K562 (cell line): ENCODE measurements around the gene MAB21L3. TPM values are rescaled to one million over a fixed set of nuclear protein-coding genes. Genes with fewer than 3 reads are reported as not detected.

Experiments used
- BRCA1 ChIP-seq, 2 experiments: fragments of 450-650 bp in 1 of 2; sonication (generic) in 1 of 2; formaldehyde crosslinking in 1 of 2; IDR thresholded peaks; 2 replicates each; pipeline versions ENCODE4 v1.5.0 to v1.6.1; 2017 to 2020; ENCODE audit warnings: mild to moderate bottlenecking in 1 of 2, missing genetic modification reagents in 1 of 2
- CCNT2 ChIP-seq: IDR thresholded peaks from 2 replicates; pipeline ENCODE4 v1.6.1; 2011; ENCODE audit warnings: borderline replicate concordance, low read depth, mild to moderate bottlenecking, moderate library complexity, mixed read lengths, low read length; ENCODE audit not compliant: insufficient read length; ENCODE audit errors: extremely low read depth
- ELF1 ChIP-seq: fragments of 200-800 bp; sonication (Bioruptor generic); IDR thresholded peaks from 2 replicates; pipeline ENCODE4 v1.6.1; 2016; ENCODE audit warnings: missing genetic modification characterization, missing compliant biosample characterization
- ILF3 ChIP-seq: fragments of 450-650 bp; IDR thresholded peaks from 2 replicates; pipeline ENCODE4 v1.6.1; 2018; ENCODE audit warnings: antibody characterized with exemption, mild to moderate bottlenecking, moderate library complexity, borderline replicate concordance
- L3MBTL2 ChIP-seq: fragments of 450-650 bp; IDR thresholded peaks from 2 replicates; pipeline ENCODE4 v1.6.1; 2016; ENCODE audit warnings: mild to moderate bottlenecking, moderate library complexity
- NR1H2 ChIP-seq: sonication (generic); formaldehyde crosslinking; IDR thresholded peaks from 2 replicates; pipeline ENCODE4 v1.4.0; 2020; ENCODE audit warnings: mild to moderate bottlenecking, missing genetic modification reagents
- PCBP1 ChIP-seq: fragments of 200-400 bp; formaldehyde crosslinking; IDR thresholded peaks from 2 replicates; pipeline ENCODE4 v1.6.1; 2018; ENCODE audit warnings: mild to moderate bottlenecking, low read depth, low read length; ENCODE audit not compliant: poor library complexity, severe bottlenecking
- PHF21A ChIP-seq: fragments of 450-650 bp; IDR thresholded peaks from 2 replicates; pipeline ENCODE4 v1.6.1; 2017; ENCODE audit warnings: low read depth, borderline replicate concordance
- POLR2G ChIP-seq: fragments of 200-400 bp; formaldehyde crosslinking; IDR thresholded peaks from 2 replicates; pipeline ENCODE4 v1.6.1; 2017; ENCODE audit warnings: low read depth, mild to moderate bottlenecking, antibody characterized with exemption, low read length, moderate library complexity
- RBFOX2 ChIP-seq: fragments of 200-400 bp; formaldehyde crosslinking; IDR thresholded peaks from 2 replicates; pipeline ENCODE4 v1.6.1; 2017; ENCODE audit warnings: low read depth, mild to moderate bottlenecking, low read length, moderate library complexity
- TBP ChIP-seq: optimal IDR thresholded peaks from 2 replicates; pipeline ENCODE3; 2011; ENCODE audit warnings: low read depth, low read length, improper control_type of control experiment
- ZKSCAN1 ChIP-seq: fragments of 150-350 bp; IDR thresholded peaks from 2 replicates; pipeline ENCODE4 v1.6.1; 2016; ENCODE audit warnings: low read depth, low read length
- polyA plus RNA-seq, 8 experiments: library from polyadenylated mRNA; depleted of rRNA in 4 of 8; stranded (reverse) in 5 of 8; unstranded in 3 of 8; fragments of >200 nt; fragmentation: Nextera tagmentation in 2 of 8; fragmentation: Illumina TruSeq in 1 of 8; extraction: Ambion mirVana in 2 of 8; extraction: Trizol in 1 of 8; gene quantifications; 2 replicates each; pipeline versions ENCODE4 v1.2.1 to v1.2.3, GENCODE V29; 2011 to 2014; ENCODE audit warnings: inconsistent platforms in 1 of 8, missing spikeins in 1 of 8
- total RNA-seq, 7 experiments: library from RNA; depleted of rRNA in 6 of 7; stranded (reverse); fragments of >200 nt in 6 of 7; fragmentation: Illumina TruSeq in 2 of 7; extraction: Trizol in 2 of 7; gene quantifications; 2 replicates each; pipeline versions ENCODE4 v1.2.1 to v1.2.3, GENCODE V29; 2011 to 2021; ENCODE audit warnings: low replicate concordance in 1 of 7
- TF ChIP-seq, protein P1 (sequence below): fragments of 450-650 bp; IDR thresholded peaks from 2 replicates; pipeline ENCODE4 v1.6.1; 2017; ENCODE audit warnings: antibody characterized with exemption, mild to moderate bottlenecking
- TF ChIP-seq, protein P2 (sequence below), 2 experiments: fragments of 450-650 bp; formaldehyde crosslinking in 1 of 2; IDR thresholded peaks; 2 replicates each; pipeline versions ENCODE4 v1.4.0 to v1.6.1; 2014 to 2020; ENCODE audit warnings: mild to moderate bottlenecking in 2 of 2, borderline replicate concordance in 1 of 2, low read depth in 1 of 2

Gene MAB21L3
- total and polyA plus RNA-seq, 9 of the 15 experiments (the other 6 are each of a cell fraction or from before 2014, with no cell fraction given): not detected

DNA sequence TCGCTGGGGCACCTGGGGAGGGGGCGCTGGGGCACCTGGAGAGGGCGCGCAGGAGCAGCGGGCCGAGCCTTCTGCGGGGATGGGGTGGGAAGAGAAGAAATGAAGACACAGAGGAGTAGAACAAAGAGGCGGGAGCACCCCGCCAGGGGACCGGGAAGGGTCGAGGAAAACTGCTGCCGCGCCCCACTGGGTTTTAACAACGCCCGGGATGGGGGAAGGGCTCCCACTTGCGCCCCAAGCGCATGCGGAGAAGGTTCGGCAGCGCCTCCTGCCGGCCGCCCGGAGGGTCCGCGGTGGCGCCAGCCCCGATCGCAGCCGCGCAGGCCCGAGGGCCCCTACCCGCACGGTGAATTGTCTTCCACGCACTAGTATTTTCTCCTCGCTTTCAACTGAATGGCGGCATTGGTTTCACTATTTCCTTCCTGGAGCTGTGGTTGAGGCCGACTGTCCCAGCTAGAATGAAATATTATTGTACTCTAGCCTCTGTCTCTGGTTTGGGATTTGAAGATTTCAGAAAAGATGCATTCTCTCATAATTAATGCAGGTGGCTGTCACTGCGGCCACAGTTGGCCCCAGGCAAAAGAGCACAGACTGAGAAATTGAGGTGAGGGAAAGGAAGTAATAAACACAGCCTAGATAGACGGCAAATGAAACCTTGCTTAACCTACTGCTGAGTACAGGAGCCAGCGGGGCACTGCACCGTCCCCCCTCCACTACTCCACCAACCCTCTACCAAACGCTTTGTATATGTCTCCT, 57.3 kb downstream of the MAB21L3 start (continued):
- TF ChIP-seq, protein P1, sequence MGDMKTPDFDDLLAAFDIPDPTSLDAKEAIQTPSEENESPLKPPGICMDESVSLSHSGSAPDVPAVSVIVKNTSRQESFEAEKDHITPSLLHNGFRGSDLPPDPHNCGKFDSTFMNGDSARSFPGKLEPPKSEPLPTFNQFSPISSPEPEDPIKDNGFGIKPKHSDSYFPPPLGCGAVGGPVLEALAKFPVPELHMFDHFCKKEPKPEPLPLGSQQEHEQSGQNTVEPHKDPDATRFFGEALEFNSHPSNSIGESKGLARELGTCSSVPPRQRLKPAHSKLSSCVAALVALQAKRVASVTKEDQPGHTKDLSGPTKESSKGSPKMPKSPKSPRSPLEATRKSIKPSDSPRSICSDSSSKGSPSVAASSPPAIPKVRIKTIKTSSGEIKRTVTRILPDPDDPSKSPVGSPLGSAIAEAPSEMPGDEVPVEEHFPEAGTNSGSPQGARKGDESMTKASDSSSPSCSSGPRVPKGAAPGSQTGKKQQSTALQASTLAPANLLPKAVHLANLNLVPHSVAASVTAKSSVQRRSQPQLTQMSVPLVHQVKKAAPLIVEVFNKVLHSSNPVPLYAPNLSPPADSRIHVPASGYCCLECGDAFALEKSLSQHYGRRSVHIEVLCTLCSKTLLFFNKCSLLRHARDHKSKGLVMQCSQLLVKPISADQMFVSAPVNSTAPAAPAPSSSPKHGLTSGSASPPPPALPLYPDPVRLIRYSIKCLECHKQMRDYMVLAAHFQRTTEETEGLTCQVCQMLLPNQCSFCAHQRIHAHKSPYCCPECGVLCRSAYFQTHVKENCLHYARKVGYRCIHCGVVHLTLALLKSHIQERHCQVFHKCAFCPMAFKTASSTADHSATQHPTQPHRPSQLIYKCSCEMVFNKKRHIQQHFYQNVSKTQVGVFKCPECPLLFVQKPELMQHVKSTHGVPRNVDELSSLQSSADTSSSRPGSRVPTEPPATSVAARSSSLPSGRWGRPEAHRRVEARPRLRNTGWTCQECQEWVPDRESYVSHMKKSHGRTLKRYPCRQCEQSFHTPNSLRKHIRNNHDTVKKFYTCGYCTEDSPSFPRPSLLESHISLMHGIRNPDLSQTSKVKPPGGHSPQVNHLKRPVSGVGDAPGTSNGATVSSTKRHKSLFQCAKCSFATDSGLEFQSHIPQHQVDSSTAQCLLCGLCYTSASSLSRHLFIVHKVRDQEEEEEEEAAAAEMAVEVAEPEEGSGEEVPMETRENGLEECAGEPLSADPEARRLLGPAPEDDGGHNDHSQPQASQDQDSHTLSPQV: 0 out of 2 replicates have a peak, but pooled peaks have one; percentile 26
- TF ChIP-seq ILF3 (no peak), CCNT2 (peak; percentile 80), RBFOX2 (peak; percentile 58), TBP (peak; percentile 48), POLR2G (peak; percentile 63), ELF1 (tag) (0 out of 2 replicates have a peak, but pooled peaks have one; percentile 18), L3MBTL2 (peak; percentile 77), ZKSCAN1 (peak; percentile 44; the same call in 1 of the 2 replicates), PCBP1 (peak; percentile 21), NR1H2 (CRISPR knock-in tag) (0 out of 2 replicates have a peak, but pooled peaks have one; percentile 29), BRCA1 (IDR thresholded peaks at IDR 0.05) (no peak), BRCA1 (CRISPR knock-in tag; IDR thresholded peaks at IDR 0.05) (0 out of 2 replicates have a peak, but pooled peaks have one; percentile 67), PHF21A (0 out of 2 replicates have a peak, but pooled peaks have one; percentile 21)
- TF ChIP-seq, protein P2, sequence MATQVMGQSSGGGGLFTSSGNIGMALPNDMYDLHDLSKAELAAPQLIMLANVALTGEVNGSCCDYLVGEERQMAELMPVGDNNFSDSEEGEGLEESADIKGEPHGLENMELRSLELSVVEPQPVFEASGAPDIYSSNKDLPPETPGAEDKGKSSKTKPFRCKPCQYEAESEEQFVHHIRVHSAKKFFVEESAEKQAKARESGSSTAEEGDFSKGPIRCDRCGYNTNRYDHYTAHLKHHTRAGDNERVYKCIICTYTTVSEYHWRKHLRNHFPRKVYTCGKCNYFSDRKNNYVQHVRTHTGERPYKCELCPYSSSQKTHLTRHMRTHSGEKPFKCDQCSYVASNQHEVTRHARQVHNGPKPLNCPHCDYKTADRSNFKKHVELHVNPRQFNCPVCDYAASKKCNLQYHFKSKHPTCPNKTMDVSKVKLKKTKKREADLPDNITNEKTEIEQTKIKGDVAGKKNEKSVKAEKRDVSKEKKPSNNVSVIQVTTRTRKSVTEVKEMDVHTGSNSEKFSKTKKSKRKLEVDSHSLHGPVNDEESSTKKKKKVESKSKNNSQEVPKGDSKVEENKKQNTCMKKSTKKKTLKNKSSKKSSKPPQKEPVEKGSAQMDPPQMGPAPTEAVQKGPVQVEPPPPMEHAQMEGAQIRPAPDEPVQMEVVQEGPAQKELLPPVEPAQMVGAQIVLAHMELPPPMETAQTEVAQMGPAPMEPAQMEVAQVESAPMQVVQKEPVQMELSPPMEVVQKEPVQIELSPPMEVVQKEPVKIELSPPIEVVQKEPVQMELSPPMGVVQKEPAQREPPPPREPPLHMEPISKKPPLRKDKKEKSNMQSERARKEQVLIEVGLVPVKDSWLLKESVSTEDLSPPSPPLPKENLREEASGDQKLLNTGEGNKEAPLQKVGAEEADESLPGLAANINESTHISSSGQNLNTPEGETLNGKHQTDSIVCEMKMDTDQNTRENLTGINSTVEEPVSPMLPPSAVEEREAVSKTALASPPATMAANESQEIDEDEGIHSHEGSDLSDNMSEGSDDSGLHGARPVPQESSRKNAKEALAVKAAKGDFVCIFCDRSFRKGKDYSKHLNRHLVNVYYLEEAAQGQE (IDR thresholded peaks at IDR 0.05; ENCODE audit: borderline replicate concordance): peak; percentile 68; the same call in 1 of the 2 replicates
- TF ChIP-seq, protein P2 (CRISPR knock-in tag; IDR thresholded peaks at IDR 0.05; ENCODE audit: low read depth): no peak
